ENCODE results near the gene SETD5. TPM values are rescaled to one million over a fixed set of nuclear protein-coding genes. Genes with fewer than 3 reads are reported as not detected.

The SETD5 gene
- total RNA-seq, 2 experiments from 2014 or later = 120 to 214 TPM

DNA sequence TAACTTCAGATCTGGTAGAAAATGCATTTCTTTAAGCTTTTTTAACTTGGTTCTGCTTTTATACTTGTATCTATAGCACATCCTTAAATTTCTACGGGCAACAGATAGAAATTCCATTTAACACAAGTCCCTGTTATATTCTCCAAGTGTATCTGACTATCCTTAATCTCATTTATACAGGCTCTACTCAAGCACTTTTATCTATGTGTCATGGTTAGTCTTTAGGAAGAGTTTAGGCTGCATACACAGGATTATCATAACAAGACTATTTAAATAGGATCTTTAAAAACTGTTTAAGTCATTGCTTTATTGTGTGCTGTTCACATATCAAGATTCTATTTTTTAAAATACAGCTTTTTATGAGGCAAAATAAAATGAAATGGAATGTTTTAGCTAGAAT lies 52.7 kb downstream of the SETD5 start:
- intact Hi-C loops (cut with micrococcal nuclease; ENCODE audit: unreplicated experiment) = no loop called here
- CTCF ChIA-PET (ENCODE audit: unreplicated experiment) = no interaction called here

DNA sequence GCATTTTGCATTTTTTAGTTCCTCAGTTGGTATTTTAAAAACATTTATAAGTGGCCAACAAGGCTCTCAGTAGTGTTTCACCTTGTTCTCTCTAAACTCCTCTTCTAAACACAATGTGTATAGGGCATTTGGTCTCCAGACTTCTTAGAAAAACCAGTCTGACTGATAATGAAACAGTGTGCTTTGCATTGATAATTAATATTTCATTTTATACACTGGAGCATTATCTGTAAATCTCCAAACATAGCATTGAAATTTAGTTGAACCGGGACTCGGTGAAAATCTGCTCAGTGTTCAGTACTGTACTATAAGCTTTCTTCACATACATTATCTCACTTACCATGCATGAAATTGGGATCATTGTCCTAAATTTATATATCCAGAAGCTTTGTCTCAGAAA lies 53.6 kb downstream of the SETD5 start:
- no peak for DNase-seq (ENCODE audit: low spot score)
- no peak overlapping the region for H3K4me2 ChIP-seq (ENCODE audit: low read length)
- H3K4me3 ChIP-seq (ENCODE audit: low read depth, low read length, poor library complexity, severe bottlenecking) = no peak overlapping the region
- no peaks in the 10 kb centered on the region for H3K4me1 ChIP-seq (ENCODE audit: insufficient read depth, low read length, poor library complexity, severe bottlenecking)
- H3K9me3 ChIP-seq (ENCODE audit: low read length) = no peaks in the 10 kb centered on the region
- H3K36me3 ChIP-seq (ENCODE audit: insufficient read depth, low read length) = peaks cover 99% of the 10 kb centered on the region
- H3K9me2 ChIP-seq (ENCODE audit: insufficient read depth, low read length) = no peaks in the 10 kb centered on the region
- H3K79me2 ChIP-seq (ENCODE audit: insufficient read depth, low read depth, low read length) = peaks cover 7% of the 10 kb centered on the region; the same call in 1 of the 2 replicates
- H4K20me1 ChIP-seq (ENCODE audit: insufficient read depth, low read length) = peaks cover 13% of the 10 kb centered on the region
- intact Hi-C loops (cut with micrococcal nuclease; ENCODE audit: unreplicated experiment) = no loop called here
- ChIA-PET CTCF (ENCODE audit: unreplicated experiment) (no interaction called here), POLR2A (interaction anchor here (1.4 kb wide), 2 partner anchors 15 to 27 kb away, joined by 3 read pairs; no protein-coding TSS in a partner anchor)
- BruUV-seq (replicated peaks) = no TSS peak
- TF ChIP-seq, protein P1, sequence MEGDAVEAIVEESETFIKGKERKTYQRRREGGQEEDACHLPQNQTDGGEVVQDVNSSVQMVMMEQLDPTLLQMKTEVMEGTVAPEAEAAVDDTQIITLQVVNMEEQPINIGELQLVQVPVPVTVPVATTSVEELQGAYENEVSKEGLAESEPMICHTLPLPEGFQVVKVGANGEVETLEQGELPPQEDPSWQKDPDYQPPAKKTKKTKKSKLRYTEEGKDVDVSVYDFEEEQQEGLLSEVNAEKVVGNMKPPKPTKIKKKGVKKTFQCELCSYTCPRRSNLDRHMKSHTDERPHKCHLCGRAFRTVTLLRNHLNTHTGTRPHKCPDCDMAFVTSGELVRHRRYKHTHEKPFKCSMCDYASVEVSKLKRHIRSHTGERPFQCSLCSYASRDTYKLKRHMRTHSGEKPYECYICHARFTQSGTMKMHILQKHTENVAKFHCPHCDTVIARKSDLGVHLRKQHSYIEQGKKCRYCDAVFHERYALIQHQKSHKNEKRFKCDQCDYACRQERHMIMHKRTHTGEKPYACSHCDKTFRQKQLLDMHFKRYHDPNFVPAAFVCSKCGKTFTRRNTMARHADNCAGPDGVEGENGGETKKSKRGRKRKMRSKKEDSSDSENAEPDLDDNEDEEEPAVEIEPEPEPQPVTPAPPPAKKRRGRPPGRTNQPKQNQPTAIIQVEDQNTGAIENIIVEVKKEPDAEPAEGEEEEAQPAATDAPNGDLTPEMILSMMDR (conservative IDR thresholded peaks at IDR 0.05; ENCODE audit: low read length) = no peak
- no peak for TF ChIP-seq EZH2phosphoT487 (IDR thresholded peaks at IDR 0.05; ENCODE audit: borderline replicate concordance, low read depth, low read length)
- H2AFZ ChIP-seq (ENCODE audit: low read length) = no peak overlapping the region
- no peak overlapping the region for H3K27ac ChIP-seq (ENCODE audit: low read depth, low read length, poor library complexity, severe bottlenecking)

More for the DNA sequence above, 52.7 kb downstream of the SETD5 start:
- H3K4me3 ChIP-seq (ENCODE audit: low read depth, low read length, poor library complexity, severe bottlenecking) = no peak overlapping the region
- no TSS peak for BruUV-seq (replicated peaks)
- DNase-seq (ENCODE audit: low spot score) = no peak
- H3K4me2 ChIP-seq (ENCODE audit: low read length) = no peak overlapping the region
- POLR2A ChIA-PET = no interaction called here
- no peaks in the 10 kb centered on the region for H3K9me3 ChIP-seq (ENCODE audit: low read length)
- TF ChIP-seq EZH2phosphoT487 (IDR thresholded peaks at IDR 0.05; ENCODE audit: borderline replicate concordance, low read depth, low read length) = no peak
- TF ChIP-seq, protein P1 (conservative IDR thresholded peaks at IDR 0.05; ENCODE audit: low read length) = no peak
- no peak overlapping the region for H2AFZ ChIP-seq (ENCODE audit: low read length)
- H3K36me3 ChIP-seq (ENCODE audit: insufficient read depth, low read length) = peaks cover 95% of the 10 kb centered on the region
- no peaks in the 10 kb centered on the region for H3K9me2 ChIP-seq (ENCODE audit: insufficient read depth, low read length)
- H3K79me2 ChIP-seq (ENCODE audit: insufficient read depth, low read depth, low read length) = no peaks in the 10 kb centered on the region; the same call in 1 of the 2 replicates
- no peak overlapping the region for H3K27ac ChIP-seq (ENCODE audit: low read depth, low read length, poor library complexity, severe bottlenecking)
- no peaks in the 10 kb centered on the region for H3K4me1 ChIP-seq (ENCODE audit: insufficient read depth, low read length, poor library complexity, severe bottlenecking)
- H4K20me1 ChIP-seq (ENCODE audit: insufficient read depth, low read length) = peaks cover 13% of the 10 kb centered on the region

DNA sequence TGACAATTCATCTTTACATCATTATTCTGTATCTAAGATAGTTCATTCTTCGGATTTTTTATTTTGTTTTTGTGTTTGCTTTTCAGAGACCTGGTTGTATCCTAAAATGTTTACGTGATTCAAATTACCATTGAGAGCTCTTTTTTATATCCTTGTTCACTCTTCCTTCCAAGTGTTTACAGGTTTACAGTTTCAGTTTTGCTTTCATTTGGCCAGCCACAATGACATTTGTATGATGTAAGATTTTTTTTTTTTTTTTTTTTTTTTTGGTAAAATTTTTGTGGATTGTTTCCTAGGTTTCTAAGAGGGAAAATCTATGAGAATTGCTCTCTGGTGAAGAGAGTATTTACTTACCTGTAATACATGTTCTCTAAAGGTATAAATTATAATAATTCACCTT lies 55.0 kb downstream of the SETD5 start:
- H3K79me2 ChIP-seq (ENCODE audit: insufficient read depth, low read depth, low read length) = peaks cover 7% of the 10 kb centered on the region; the same call in 1 of the 2 replicates
- no peak overlapping the region for H3K27ac ChIP-seq (ENCODE audit: low read depth, low read length, poor library complexity, severe bottlenecking)
- ChIA-PET POLR2A (interaction anchor here (0.5 to 1.5 kb wide), 7 partner anchors 15 to 453 kb away, joined by 3 to 11 read pairs (median 3); no protein-coding TSS in a partner anchor), CTCF (ENCODE audit: unreplicated experiment) (no interaction called here)
- no peak overlapping the region for H2AFZ ChIP-seq (ENCODE audit: low read length)
- no peaks in the 10 kb centered on the region for H3K4me1 ChIP-seq (ENCODE audit: insufficient read depth, low read length, poor library complexity, severe bottlenecking)
- H4K20me1 ChIP-seq (ENCODE audit: insufficient read depth, low read length) = peaks cover 9% of the 10 kb centered on the region
- no TSS peak for BruUV-seq (replicated peaks)
- H3K4me2 ChIP-seq (ENCODE audit: low read length) = no peak overlapping the region
- peaks cover 97% of the 10 kb centered on the region for H3K36me3 ChIP-seq (ENCODE audit: insufficient read depth, low read length)
- no peaks in the 10 kb centered on the region for H3K9me2 ChIP-seq (ENCODE audit: insufficient read depth, low read length)
- no peak for DNase-seq (ENCODE audit: low spot score)
- no peaks in the 10 kb centered on the region for H3K9me3 ChIP-seq (ENCODE audit: low read length)
- no peak overlapping the region for H3K4me3 ChIP-seq (ENCODE audit: low read depth, low read length, poor library complexity, severe bottlenecking)
- intact Hi-C loops (cut with micrococcal nuclease; ENCODE audit: unreplicated experiment) = no loop called here
- TF ChIP-seq, protein P1 (conservative IDR thresholded peaks at IDR 0.05; ENCODE audit: low read length) = no peak
- TF ChIP-seq EZH2phosphoT487 (IDR thresholded peaks at IDR 0.05; ENCODE audit: borderline replicate concordance, low read depth, low read length) = no peak

All from OCI-LY7 (cell line).